HCT116 (cell line): ENCODE data around the gene LPAR1. TPM values are rescaled to one million over a fixed set of nuclear protein-coding genes. Genes with fewer than 3 reads are reported as not detected.

Experiments used
- ATAC-seq: fragments of 200-7000 bp; cut with Tn5 transposase; 2 replicates; pipeline ENCODE4 v1.9.1; 2020; ENCODE audit warnings: mild to moderate bottlenecking, moderate library complexity
- BruUV-seq: library from RNA; stranded (reverse); fragments of 400-500 nt; replicated peaks from 2 replicates; lab custom pipeline; 2021; lab: Mats Ljungman, UMichigan
- CTCF ChIA-PET: fragments of 300-600 bp; sonication (Branson Sonifier 250); formaldehyde crosslinking; loops from one replicate; lab custom pipeline; 2021; ENCODE audit warnings: antibody characterized with exemption; lab: Charles Lee
- POLR2A ChIA-PET: fragments of 300-600, 350-600 bp; sonication (Branson Sonifier 250); formaldehyde crosslinking; loops from one replicate; lab custom pipeline; 2021; ENCODE audit warnings: antibody characterized with exemption; lab: Charles Lee
- RAD21 ChIA-PET, 2 experiments: fragments of 300-600 bp; sonication (Branson Sonifier 250); formaldehyde crosslinking; loops; one replicate each; lab custom pipeline; 2023; ENCODE audit warnings: low total read pairs in 2 of 2; ENCODE audit not compliant: uncharacterized antibody in 2 of 2, unreplicated experiment in 2 of 2, low non-redundant PET in 1 of 2; lab: Charles Lee
- DNase-seq: peaks from one replicate; pipeline ENCODE4 v3.0.0-alpha.2; 2010; ENCODE audit warnings: low read depth, low spot score
- H2AFZ ChIP-seq: fragments of 200-600 bp; shearing (Covaris generic), sonication (generic); 2 replicates; pipeline ENCODE4 v1.6.1; 2017; ENCODE audit warnings: low read depth, mixed run types, mixed read lengths, antibody characterized with exemption, low read length; ENCODE audit not compliant: poor library complexity, severe bottlenecking
- H3K27ac ChIP-seq: 2 replicates; pipeline ENCODE4 v1.5.1; 2012; ENCODE audit warnings: low read depth, low read length
- H3K27me3 ChIP-seq: fragments of 200-600 bp; sonication (generic); 2 replicates; pipeline ENCODE4 v1.6.1; 2016; ENCODE audit warnings: mixed run types, low read length, mixed read lengths; ENCODE audit not compliant: insufficient read depth
- H3K36me3 ChIP-seq, 2 experiments: fragments of 200-500 bp in 1 of 2; fragments of 200-600 bp in 1 of 2; sonication (Bioruptor generic) in 1 of 2; sonication (generic) in 1 of 2; 2 replicates each; pipeline versions ENCODE4 v1.5.1 to v1.6.1; 2014 to 2016; ENCODE audit warnings: low read length in 2 of 2, inconsistent platforms in 1 of 2, mixed read lengths in 1 of 2, mixed run types in 1 of 2; ENCODE audit not compliant: insufficient read depth in 2 of 2, control insufficient read depth in 1 of 2
- H3K4me1 ChIP-seq, 2 experiments: fragments of 200-600 bp in 1 of 2; sonication (generic) in 1 of 2; 2 replicates each; pipeline versions ENCODE4 v1.5.1 to v1.6.1; 2012 to 2017; ENCODE audit warnings: low read length in 2 of 2, inconsistent platforms in 1 of 2, mild to moderate bottlenecking in 1 of 2, mixed read lengths in 1 of 2, mixed run types in 1 of 2, moderate library complexity in 1 of 2; ENCODE audit not compliant: insufficient read depth in 2 of 2, control insufficient read depth in 1 of 2
- H3K4me2 ChIP-seq: fragments of 200-600 bp; sonication (generic); 2 replicates; pipeline ENCODE4 v1.6.1; 2017; ENCODE audit warnings: mixed run types, low read length, mixed read lengths
- H3K4me3 ChIP-seq, 2 experiments: fragments of 200-600 bp in 1 of 2; sonication (generic) in 1 of 2; replicated peaks in 1 of 2; 2 replicates each; pipeline ENCODE4 v1.5.1; 2011 to 2016; ENCODE audit warnings: low read length in 2 of 2, control low read depth in 1 of 2, low read depth in 1 of 2, mild to moderate bottlenecking in 1 of 2, mixed read lengths in 1 of 2, mixed run types in 1 of 2
- H3K79me2 ChIP-seq: fragments of 200-600 bp; sonication (generic); 2 replicates; pipeline ENCODE4 v1.6.1; 2017; ENCODE audit warnings: mild to moderate bottlenecking, mixed run types, low read length, moderate library complexity, mixed read lengths; ENCODE audit not compliant: insufficient read depth
- H3K9ac ChIP-seq: fragments of 200-600 bp; sonication (generic); 2 replicates; pipeline ENCODE4 v1.6.1; 2016; ENCODE audit warnings: low read length, mixed read lengths
- H3K9me2 ChIP-seq: fragments of 200-600 bp; sonication (generic), shearing (Covaris generic); 2 replicates; pipeline ENCODE4 v1.6.1; 2017; ENCODE audit warnings: mixed run types, mild to moderate bottlenecking, moderate library complexity; ENCODE audit not compliant: insufficient read depth
- H3K9me3 ChIP-seq, 2 experiments: fragments of 200-500 bp in 1 of 2; fragments of 200-600 bp in 1 of 2; sonication (Bioruptor generic) in 1 of 2; sonication (generic) in 1 of 2; 2 replicates each; pipeline ENCODE4 v1.6.1; 2014 to 2017; ENCODE audit warnings: low read length in 2 of 2, mixed read lengths in 2 of 2, inconsistent platforms in 1 of 2, low read depth in 1 of 2, mild to moderate bottlenecking in 1 of 2, mixed run types in 1 of 2, moderate library complexity in 1 of 2; ENCODE audit not compliant: control insufficient read depth in 1 of 2, insufficient read depth in 1 of 2
- H4K20me1 ChIP-seq: fragments of 200-600 bp; sonication (generic), shearing (Covaris generic); 2 replicates; pipeline ENCODE4 v1.6.1; 2017; ENCODE audit warnings: mixed run types, mild to moderate bottlenecking, moderate library complexity; ENCODE audit not compliant: insufficient read depth
- CBX3 ChIP-seq: IDR thresholded peaks from 2 replicates; pipeline ENCODE4 v1.6.1; 2012; ENCODE audit warnings: low read depth
- CEBPB ChIP-seq: IDR thresholded peaks from 2 replicates; pipeline ENCODE4 v1.6.1; 2012; ENCODE audit warnings: low read depth
- EZH2 ChIP-seq: fragments of 200-600 bp; sonication (generic); IDR thresholded peaks from 2 replicates; pipeline ENCODE4 v1.6.1; 2017; ENCODE audit warnings: antibody characterized with exemption, mixed run types
- EZH2phosphoT487 ChIP-seq: fragments of 200-600 bp; IDR thresholded peaks from 2 replicates; pipeline ENCODE4 v1.6.1; 2018; ENCODE audit warnings: antibody characterized with exemption, borderline replicate concordance
- FOSL1 ChIP-seq: IDR thresholded peaks from 2 replicates; pipeline ENCODE4 v1.6.1; 2012; ENCODE audit warnings: low read depth
- JUND ChIP-seq: IDR thresholded peaks from 2 replicates; pipeline ENCODE4 v1.6.1; 2012
- POLR2A ChIP-seq: IDR thresholded peaks from 2 replicates; pipeline ENCODE4 v1.7.0; 2011; ENCODE audit warnings: borderline replicate concordance; ENCODE audit not compliant: insufficient read depth, insufficient read length; ENCODE audit errors: extremely low read depth
- POLR2AphosphoS5 ChIP-seq: IDR thresholded peaks from 2 replicates; pipeline ENCODE4 v1.6.1; 2011; ENCODE audit warnings: mild to moderate bottlenecking, low read depth, low read length, moderate library complexity
- RAD21 ChIP-seq: IDR thresholded peaks from 2 replicates; pipeline ENCODE4 v1.6.1; 2012; ENCODE audit warnings: low read depth, mild to moderate bottlenecking
- SIN3A ChIP-seq: IDR thresholded peaks from 2 replicates; pipeline ENCODE4 v1.6.1; 2012; ENCODE audit warnings: low read depth
- SRF ChIP-seq: IDR thresholded peaks from 2 replicates; pipeline ENCODE4 v1.6.1; 2012; ENCODE audit warnings: low read depth
- TCF7L2 ChIP-seq: IDR thresholded peaks from 2 replicates; pipeline ENCODE4 v1.7.0; 2011; ENCODE audit warnings: borderline replicate concordance, inconsistent platforms; ENCODE audit not compliant: insufficient read depth, insufficient read length; ENCODE audit errors: extremely low read depth
- YY1 ChIP-seq: IDR thresholded peaks from 2 replicates; pipeline ENCODE4 v1.6.1; 2011; ENCODE audit warnings: low read length, low read depth, moderate library complexity, mild to moderate bottlenecking; ENCODE audit not compliant: insufficient replicate concordance; ENCODE audit errors: extremely low read depth
- ZFX ChIP-seq: fragments of 450-650 bp; IDR thresholded peaks from 2 replicates; pipeline ENCODE4 v1.6.1; 2017
- ZNF274 ChIP-seq: fragments of 200-500 bp; sonication (Bioruptor generic); IDR thresholded peaks from 2 replicates; pipeline ENCODE4 v1.6.1; 2014; ENCODE audit warnings: mild to moderate bottlenecking, low read depth, low read length, inconsistent platforms
- intact Hi-C: fragments of 100-400 bp; cut with micrococcal nuclease; formaldehyde crosslinking; loops from 2 replicates; pipeline ENCODE4 v1.10.0; 2022
- total RNA-seq: library from RNA; stranded (reverse); gene quantifications from one replicate; pipeline ENCODE4 v1.2.1, GENCODE V29; 2021; ENCODE audit not compliant: unreplicated experiment
- TF ChIP-seq, protein P1 (sequence below): IDR thresholded peaks from 2 replicates; pipeline ENCODE4 v1.6.1; 2012
- TF ChIP-seq, protein P2 (sequence below): IDR thresholded peaks from 2 replicates; pipeline ENCODE4 v1.6.1; 2012
- TF ChIP-seq, protein P3 (sequence below): IDR thresholded peaks from 2 replicates; pipeline ENCODE4 v1.6.1; 2011; ENCODE audit warnings: mild to moderate bottlenecking, low read length, moderate library complexity; ENCODE audit not compliant: insufficient replicate concordance; ENCODE audit errors: extremely low read depth

Gene LPAR1
- total RNA-seq, 1 experiment from 2014 or later = 7.4 TPM

GRCh38 chr9:110908894-110909293 lies 129.4 kb downstream of the LPAR1 start:
- POLR2A ChIA-PET = no interaction called here
- RAD21 ChIA-PET = no interaction called here
- BruUV-seq = no TSS peak
- no peaks in the 10 kb centered on the region for H3K27me3 ChIP-seq
- no peak overlapping the region for H3K4me2 ChIP-seq
- no peak overlapping the region for H2AFZ ChIP-seq
- no peak overlapping the region for H3K9ac ChIP-seq
- no peaks in the 10 kb centered on the region for H3K9me2 ChIP-seq
- peaks cover 6 to 11% of the 10 kb centered on the region in 2 experiments; a peak in 2 of 4 replicates for H3K9me3 ChIP-seq
- intact Hi-C loops = no loop called here
- H3K36me3 ChIP-seq = no peaks in the 10 kb centered on the region
- no peak overlapping the region for H3K4me3 ChIP-seq
- DNase-seq (no peak), ATAC-seq (no peak)
- no peaks in the 10 kb centered on the region for H3K4me1 ChIP-seq
- no peaks in the 10 kb centered on the region for H3K79me2 ChIP-seq
- CTCF ChIA-PET = no interaction called here
- no peaks in the 10 kb centered on the region for H4K20me1 ChIP-seq
- TF ChIP-seq SRF = no peak
- TF ChIP-seq, protein P1, sequence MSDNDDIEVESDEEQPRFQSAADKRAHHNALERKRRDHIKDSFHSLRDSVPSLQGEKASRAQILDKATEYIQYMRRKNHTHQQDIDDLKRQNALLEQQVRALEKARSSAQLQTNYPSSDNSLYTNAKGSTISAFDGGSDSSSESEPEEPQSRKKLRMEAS = no peak
- TF ChIP-seq TCF7L2 = no peak
- TF ChIP-seq CEBPB = no peak
- no peak overlapping the region for H3K27ac ChIP-seq

- no peaks in the 10 kb centered on the region for H4K20me1 ChIP-seq
- DNase-seq (no peak), ATAC-seq (no peak)
- ChIA-PET CTCF (no interaction called here), RAD21 (no interaction called here), POLR2A (no interaction called here)
- no peak overlapping the region for H3K4me2 ChIP-seq
- intact Hi-C loops = no loop called here
- peaks cover 0 to 14% of the 10 kb centered on the region in 2 experiments; a peak in 1 of 4 replicates for H3K9me3 ChIP-seq
- no peak overlapping the region for H3K9ac ChIP-seq
- no peak overlapping the region for H2AFZ ChIP-seq
- H3K4me1 ChIP-seq = no peaks in the 10 kb centered on the region
- no peaks in the 10 kb centered on the region for H3K27me3 ChIP-seq
- no peak overlapping the region for H3K4me3 ChIP-seq
- TF ChIP-seq EZH2 = no peak
- no peak for TF ChIP-seq SIN3A
- no peak for TF ChIP-seq FOSL1
- no peak for TF ChIP-seq CBX3
- TF ChIP-seq, protein P2, sequence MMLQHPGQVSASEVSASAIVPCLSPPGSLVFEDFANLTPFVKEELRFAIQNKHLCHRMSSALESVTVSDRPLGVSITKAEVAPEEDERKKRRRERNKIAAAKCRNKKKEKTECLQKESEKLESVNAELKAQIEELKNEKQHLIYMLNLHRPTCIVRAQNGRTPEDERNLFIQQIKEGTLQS = no peak
- no peak for TF ChIP-seq EZH2phosphoT487
- TF ChIP-seq CEBPB = no peak
- TF ChIP-seq, protein P3, sequence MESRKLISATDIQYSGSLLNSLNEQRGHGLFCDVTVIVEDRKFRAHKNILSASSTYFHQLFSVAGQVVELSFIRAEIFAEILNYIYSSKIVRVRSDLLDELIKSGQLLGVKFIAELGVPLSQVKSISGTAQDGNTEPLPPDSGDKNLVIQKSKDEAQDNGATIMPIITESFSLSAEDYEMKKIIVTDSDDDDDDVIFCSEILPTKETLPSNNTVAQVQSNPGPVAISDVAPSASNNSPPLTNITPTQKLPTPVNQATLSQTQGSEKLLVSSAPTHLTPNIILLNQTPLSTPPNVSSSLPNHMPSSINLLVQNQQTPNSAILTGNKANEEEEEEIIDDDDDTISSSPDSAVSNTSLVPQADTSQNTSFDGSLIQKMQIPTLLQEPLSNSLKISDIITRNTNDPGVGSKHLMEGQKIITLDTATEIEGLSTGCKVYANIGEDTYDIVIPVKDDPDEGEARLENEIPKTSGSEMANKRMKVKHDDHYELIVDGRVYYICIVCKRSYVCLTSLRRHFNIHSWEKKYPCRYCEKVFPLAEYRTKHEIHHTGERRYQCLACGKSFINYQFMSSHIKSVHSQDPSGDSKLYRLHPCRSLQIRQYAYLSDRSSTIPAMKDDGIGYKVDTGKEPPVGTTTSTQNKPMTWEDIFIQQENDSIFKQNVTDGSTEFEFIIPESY = no peak
- no peak for TF ChIP-seq RAD21
- TF ChIP-seq ZNF274 = no peak
- no peak for TF ChIP-seq ZFX
- TF ChIP-seq JUND = no peak
- TF ChIP-seq POLR2AphosphoS5 = no peak
- TF ChIP-seq, protein P1 = no peak
- no peak for TF ChIP-seq YY1
- no peak for TF ChIP-seq POLR2A
- H3K36me3 ChIP-seq = no peaks in the 10 kb centered on the region
- H3K27ac ChIP-seq = no peak overlapping the region
- no peaks in the 10 kb centered on the region for H3K9me2 ChIP-seq
- no peaks in the 10 kb centered on the region for H3K79me2 ChIP-seq
- BruUV-seq = no TSS peak
Observed at GRCh38 chr9:110900917-110901316, 137.4 kb downstream of the LPAR1 start.
